Aorta (tissue), 5 donors: ENCODE measurements around the gene NR1D1. TPM values are rescaled to one million over a fixed set of nuclear protein-coding genes. Genes with fewer than 3 reads are reported as not detected.

Source experiments
- ATAC-seq: fragments of 200-7000 bp; cut with Tn5 transposase; one replicate; pipeline ENCODE4 v1.9.1; 2022; ENCODE audit warnings: moderate library complexity; ENCODE audit not compliant: low FRiP score
- DNase-seq, 2 donors: peaks; one replicate each; pipeline ENCODE4 v3.0.0-alpha.2; 2020
- H3K27ac ChIP-seq, 2 donors: one replicate each; pipeline ENCODE4 v1.5.1; 2013; ENCODE audit warnings: low read length in 2 of 2, mild to moderate bottlenecking in 2 of 2, moderate library complexity in 2 of 2, control low read depth in 1 of 2, inconsistent platforms in 1 of 2, low read depth in 1 of 2
- H3K27me3 ChIP-seq, 2 donors: one replicate each; pipeline ENCODE4 v1.6.1; 2013; ENCODE audit warnings: control low read depth in 1 of 2, low read length in 1 of 2, mild to moderate bottlenecking in 1 of 2, moderate library complexity in 1 of 2; ENCODE audit not compliant: insufficient read depth in 2 of 2, control insufficient read depth in 1 of 2
- H3K36me3 ChIP-seq, 2 donors: one replicate each; pipeline ENCODE4 v1.6.1; 2013; ENCODE audit warnings: control low read depth in 1 of 2, low read length in 1 of 2, mild to moderate bottlenecking in 1 of 2; ENCODE audit not compliant: insufficient read depth in 2 of 2, control insufficient read depth in 1 of 2
- H3K4me1 ChIP-seq, 2 donors: one replicate each; pipeline ENCODE4 v1.6.1; 2013; ENCODE audit warnings: low read length in 2 of 2, control low read depth in 1 of 2, mild to moderate bottlenecking in 1 of 2, moderate library complexity in 1 of 2; ENCODE audit not compliant: insufficient read depth in 2 of 2, control insufficient read depth in 1 of 2
- H3K4me3 ChIP-seq, 2 donors: one replicate each; pipeline ENCODE4 v1.5.1; 2013; ENCODE audit warnings: low read length in 2 of 2, control low read depth in 1 of 2, mild to moderate bottlenecking in 1 of 2
- H3K9me3 ChIP-seq: one replicate; pipeline ENCODE4 v1.6.1; 2013; ENCODE audit warnings: mild to moderate bottlenecking, low read length; ENCODE audit not compliant: control insufficient read depth
- WGBS, 2 donors: extraction: QIAGEN DNeasy Blood & Tissue Kit; methylation state at CpG; one replicate each; pipeline ENCODE4 v1.1.7; 2013; 5-methylcytosine and 5-hydroxymethylcytosine counted together
- intact Hi-C, 2 donors: fragments of 100-400 bp; cut with DNase I; formaldehyde crosslinking; loops; one replicate each; pipeline versions ENCODE4 v1.14.2 to v1.15.0; 2022
- polyA plus RNA-seq, 2 donors: library from polyadenylated mRNA; stranded (reverse); fragments of 200-250 nt; gene quantifications; one replicate each; pipeline ENCODE4 v1.2.3, GENCODE V29; 2013
- total RNA-seq, 2 donors: library from RNA; stranded (reverse); fragmentation: NEBNext Ultra II Directional; extraction: Animal tissue kit (Norgen Biotek cat#: 25700); gene quantifications; one replicate each; pipeline ENCODE4 v1.2.1, GENCODE V29; 2021
- donor health status: healthy with polysubstance abuse.
- donor health status: Bipolar disorder and iron deficiency.
- donor health status: DM: no; HTN: no; CAD: no.
- donor health status: DM: no; HTN: no; CAD: no.
- donor health status: DM: yes; HTN: yes; CAD: no.

Gene NR1D1
- total and polyA plus RNA-seq, 4 donors, result 8.6 to 53.6 (median 23.5) TPM

- no peaks in the 10 kb centered on the region for H3K4me1 ChIP-seq
- intact Hi-C loops, result loop anchor here in 1 of 2 donors (5.0 kb wide), 2 partner anchors 57 to 72 kb away; partner anchors contain the start of gene CSF3
- DNase-seq (no peak), ATAC-seq (no peak)
- H3K27ac ChIP-seq, result no peak overlapping the region
- no peak overlapping the region for H3K4me3 ChIP-seq
- no peaks in the 10 kb centered on the region for H3K9me3 ChIP-seq
- 78 to 80% methylated on average over 25 to 26 of the region's 26 CpGs for WGBS, 2 donors
- H3K27me3 ChIP-seq, result no peaks in the 10 kb centered on the region
- peaks cover 2 to 15% of the 10 kb centered on the region in 2 donors for H3K36me3 ChIP-seq
Measured at GRCh38 chr17:40089077-40089895, 11.1 kb downstream of the NR1D1 start.

DNA sequence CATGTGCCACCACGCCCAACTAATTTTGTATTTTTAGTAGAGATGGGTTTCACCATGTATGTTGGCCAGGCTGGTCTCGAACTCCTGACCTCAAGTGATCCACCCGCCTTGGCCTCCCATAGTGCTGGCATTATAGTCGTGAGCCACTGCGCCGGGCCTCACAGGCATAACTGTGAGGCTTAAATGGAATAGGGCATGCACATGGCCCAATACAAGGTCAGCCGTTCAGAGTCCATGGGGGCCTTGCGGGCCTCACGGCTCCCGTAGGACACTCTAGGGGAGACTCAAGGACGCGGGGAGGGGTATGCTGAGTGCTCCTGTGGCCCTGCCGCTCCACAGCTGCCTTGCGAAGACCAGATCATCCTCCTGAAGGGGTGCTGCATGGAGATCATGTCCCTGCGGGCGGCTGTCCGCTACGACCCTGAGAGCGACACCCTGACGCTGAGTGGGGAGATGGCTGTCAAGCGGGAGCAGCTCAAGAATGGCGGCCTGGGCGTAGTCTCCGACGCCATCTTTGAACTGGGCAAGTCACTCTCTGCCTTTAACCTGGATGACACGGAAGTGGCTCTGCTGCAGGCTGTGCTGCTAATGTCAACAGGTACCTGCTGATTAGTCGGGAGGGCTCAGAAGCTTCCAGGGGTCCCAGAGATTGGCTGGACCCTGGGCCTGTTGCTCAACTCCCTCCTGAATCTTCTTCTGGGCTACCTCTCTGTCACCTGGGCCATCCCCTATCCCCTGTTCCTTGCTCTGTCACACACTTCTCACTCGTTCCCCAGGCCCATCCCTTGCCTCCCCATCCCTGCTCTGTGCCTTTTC is 12.3 kb downstream of the NR1D1 start:
- Histone ChIP-seq H3K4me3 (no peak overlapping the region), H3K27me3 (no peaks in the 10 kb centered on the region), H3K27ac (no peak overlapping the region), H3K4me1 (no peaks in the 10 kb centered on the region), H3K9me3 (no peaks in the 10 kb centered on the region), H3K36me3 (peaks cover 2 to 16% of the 10 kb centered on the region in 2 donors)
- DNase-seq (no peak), ATAC-seq (no peak)
- 84 to 87% methylated on average over 28 of the region's 28 CpGs for WGBS, 2 donors
- intact Hi-C loops, result loop anchor here (2.0 to 5.0 kb wide), 3 partner anchors 25 to 71 kb away; partner anchors contain the start of genes CSF3 (in 1 of the 2) and THRA (in 1 of the 2)

GRCh38 chr17:40087049-40087794 is 13.2 kb downstream of the NR1D1 start:
- no peaks in the 10 kb centered on the region for H3K27me3 ChIP-seq
- no peak overlapping the region for H3K27ac ChIP-seq
- H3K4me1 ChIP-seq, result no peaks in the 10 kb centered on the region
- peaks cover 2 to 16% of the 10 kb centered on the region in 2 donors for H3K36me3 ChIP-seq
- intact Hi-C loops, result loop anchor here (2.0 to 5.0 kb wide), 3 partner anchors 24 to 70 kb away; partner anchors contain the start of genes CSF3 (in 1 of the 2) and THRA (in 1 of the 2)
- ATAC-seq, result no peak
- 64 to 73% methylated on average over 6 of the region's 6 CpGs for WGBS, 2 donors
- H3K4me3 ChIP-seq, result no peak overlapping the region
- no peaks in the 10 kb centered on the region for H3K9me3 ChIP-seq
- DNase-seq, result no peak

- peaks cover 2 to 16% of the 10 kb centered on the region in 2 donors for H3K36me3 ChIP-seq
- no peak overlapping the region for H3K27ac ChIP-seq
- no peaks in the 10 kb centered on the region for H3K4me1 ChIP-seq
- DNase-seq (peak in 1 of 2 donors; percentile 91), ATAC-seq (peak; percentile 49)
- no peak overlapping the region for H3K4me3 ChIP-seq
- no peaks in the 10 kb centered on the region for H3K9me3 ChIP-seq
- no peaks in the 10 kb centered on the region for H3K27me3 ChIP-seq
- intact Hi-C loops, result loop anchor here (2.0 to 5.0 kb wide), 3 partner anchors 24 to 69 kb away; partner anchors contain the start of genes CSF3 (in 1 of the 2) and THRA (in 1 of the 2)
- 37 to 40% methylated on average over 17 of the region's 17 CpGs for WGBS, 2 donors
Measured at GRCh38 chr17:40086150-40087044, 14.0 kb downstream of the NR1D1 start.

DNA sequence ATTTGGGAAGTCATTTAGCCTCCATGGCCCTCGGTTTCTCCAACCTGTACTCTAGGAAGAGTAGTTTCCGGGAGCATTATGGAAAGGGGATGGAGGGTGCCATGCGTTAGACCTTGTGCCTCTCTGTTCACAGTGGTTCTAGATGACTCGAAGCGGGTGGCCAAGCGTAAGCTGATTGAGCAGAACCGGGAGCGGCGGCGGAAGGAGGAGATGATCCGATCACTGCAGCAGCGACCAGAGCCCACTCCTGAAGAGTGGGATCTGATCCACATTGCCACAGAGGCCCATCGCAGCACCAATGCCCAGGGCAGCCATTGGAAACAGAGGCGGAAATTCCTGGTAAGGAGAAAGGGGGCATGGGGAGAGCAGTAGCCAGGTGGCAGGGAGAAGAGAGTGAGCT is 15.9 kb downstream of the NR1D1 start:
- intact Hi-C loops, result no loop called here
- H3K4me3 ChIP-seq, result no peak overlapping the region
- no peaks in the 10 kb centered on the region for H3K27me3 ChIP-seq
- H3K4me1 ChIP-seq, result no peaks in the 10 kb centered on the region
- H3K36me3 ChIP-seq, result peaks cover 2 to 16% of the 10 kb centered on the region in 2 donors
- no peak overlapping the region for H3K27ac ChIP-seq
- DNase-seq, result no peak
- no peaks in the 10 kb centered on the region for H3K9me3 ChIP-seq
- ATAC-seq, result no peak
- 90 to 94% methylated on average over 14 of the region's 14 CpGs for WGBS, 2 donors

DNA sequence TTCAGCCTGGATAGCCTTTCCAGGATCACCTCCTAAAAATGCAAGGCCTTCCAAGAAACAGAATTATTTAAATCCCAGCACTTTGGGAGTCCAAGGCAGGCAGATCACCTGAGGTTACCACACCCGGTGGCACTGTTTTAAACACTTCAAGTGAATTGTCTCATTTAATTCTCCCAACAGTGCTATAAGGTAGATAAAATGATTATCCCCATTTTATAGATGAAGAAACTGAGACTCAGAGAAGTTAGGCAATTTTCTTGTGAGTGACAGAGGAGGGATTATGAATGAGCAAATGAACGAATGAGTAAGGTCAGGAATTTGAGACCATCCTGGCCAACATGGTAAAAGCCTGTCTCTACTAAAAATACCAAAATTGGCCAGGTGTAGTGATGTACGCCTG is 20.8 kb downstream of the NR1D1 start:
- DNase-seq, result no peak
- peaks cover 0 to 3% of the 10 kb centered on the region in 2 donors for H3K36me3 ChIP-seq
- H3K4me1 ChIP-seq, result peaks cover 0 to 3% of the 10 kb centered on the region in 2 donors
- H3K27me3 ChIP-seq, result no peaks in the 10 kb centered on the region
- no peak overlapping the region for H3K4me3 ChIP-seq
- no peaks in the 10 kb centered on the region for H3K9me3 ChIP-seq
- 82 to 83% methylated on average over 3 of the region's 3 CpGs for WGBS, 2 donors
- intact Hi-C loops, result no loop called here
- ATAC-seq, result no peak
- no peak overlapping the region for H3K27ac ChIP-seq

DNA sequence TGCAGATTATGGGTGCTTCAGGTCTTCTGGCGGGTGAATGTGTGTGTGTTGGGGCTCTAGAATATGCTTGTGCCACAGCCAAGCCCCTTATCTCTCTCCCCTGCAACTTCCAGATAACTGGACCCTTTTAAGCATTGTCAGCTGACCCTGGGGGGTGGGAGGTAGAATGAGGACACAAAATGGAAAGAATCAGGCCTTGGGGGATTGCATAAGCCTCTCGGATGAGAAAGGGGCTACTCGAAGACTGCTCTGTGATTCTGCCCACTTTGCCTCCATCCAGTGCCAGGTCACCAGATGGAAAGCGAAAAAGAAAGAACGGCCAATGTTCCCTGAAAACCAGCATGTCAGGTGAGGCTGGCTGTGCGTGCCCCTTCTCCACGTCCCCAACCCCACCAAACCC is 23.8 kb downstream of the NR1D1 start:
- Histone ChIP-seq H3K9me3 (no peaks in the 10 kb centered on the region), H3K4me3 (no peak overlapping the region), H3K36me3 (no peaks in the 10 kb centered on the region), H3K27me3 (no peaks in the 10 kb centered on the region), H3K4me1 (peaks cover 0 to 3% of the 10 kb centered on the region in 2 donors), H3K27ac (peak overlapping the region in 1 of 2 donors; percentile 20)
- no peak for ATAC-seq
- no peak for DNase-seq
- 41 to 49% methylated on average over 7 of the region's 7 CpGs for WGBS, 2 donors
- intact Hi-C loops, result loop anchor here in 1 of 2 donors (1.0 kb wide), 1 partner anchor 13 kb away; no protein-coding TSS in a partner anchor
